Smooth muscle cell (in vitro differentiated cells): ENCODE results near the gene CIPC. TPM values are rescaled to one million over a fixed set of nuclear protein-coding genes. Genes with fewer than 3 reads are reported as not detected.

ENCODE experiments used
- DNase-seq: peaks from one replicate; lab custom pipeline; 2025; ENCODE audit not compliant: unreplicated experiment; lab: John Stamatoyannopoulos, UW
- H2AFZ ChIP-seq: fragments of 200-600 bp; sonication (generic); 2 replicates; pipeline ENCODE4 v1.6.0; 2016; ENCODE audit warnings: antibody characterized with exemption, low read depth, mild to moderate bottlenecking
- H3F3A ChIP-seq: fragments of 200-600 bp; sonication (generic); 2 replicates; pipeline ENCODE4 v1.6.0; 2017; ENCODE audit warnings: antibody characterized with exemption, low read depth
- H3K27ac ChIP-seq: fragments of 200-600 bp; sonication (generic); 2 replicates; pipeline ENCODE4 v1.5.1; 2016; ENCODE audit warnings: low read depth, mild to moderate bottlenecking
- H3K27me3 ChIP-seq: fragments of 200-600 bp; sonication (generic); 2 replicates; pipeline ENCODE4 v1.6.1; 2016; ENCODE audit warnings: low read depth, mild to moderate bottlenecking
- H3K36me3 ChIP-seq: fragments of 200-600 bp; sonication (generic); 2 replicates; pipeline ENCODE4 v1.5.1; 2016; ENCODE audit warnings: low read depth
- H3K4me1 ChIP-seq: fragments of 200-600 bp; sonication (generic); 2 replicates; pipeline ENCODE4 v1.5.1; 2016; ENCODE audit warnings: low read depth
- H3K4me2 ChIP-seq: fragments of 200-600 bp; sonication (generic); 2 replicates; pipeline ENCODE4 v1.6.0; 2016; ENCODE audit warnings: mild to moderate bottlenecking
- H3K4me3 ChIP-seq: fragments of 200-600 bp; sonication (generic); 2 replicates; pipeline ENCODE4 v1.5.1; 2016; ENCODE audit warnings: mild to moderate bottlenecking
- H3K79me2 ChIP-seq: fragments of 200-600 bp; sonication (generic); 2 replicates; pipeline ENCODE4 v1.6.0; 2016; ENCODE audit warnings: low read depth, mild to moderate bottlenecking
- H3K9ac ChIP-seq: fragments of 200-600 bp; sonication (generic); 2 replicates; pipeline ENCODE4 v1.6.0; 2016; ENCODE audit warnings: low read depth
- H3K9me3 ChIP-seq: fragments of 200-600 bp; sonication (generic); replicated peaks from 2 replicates; pipeline ENCODE4 v1.5.1; 2016; ENCODE audit warnings: low read depth
- H4K20me1 ChIP-seq: fragments of 200-600 bp; sonication (generic); 2 replicates; pipeline ENCODE4 v1.6.0; 2016; ENCODE audit warnings: low read depth
- CTCF ChIP-seq: fragments of 200-600 bp; sonication (generic); IDR thresholded peaks from 2 replicates; pipeline ENCODE4 v1.5.1; 2017; ENCODE audit warnings: borderline replicate concordance, mild to moderate bottlenecking, antibody characterized with exemption; ENCODE audit not compliant: insufficient read depth, poor library complexity, severe bottlenecking
- WGBS: methylation state at CpG from one replicate; pipeline ENCODE4 v1.1.7; 2016; ENCODE audit warnings: low lambda C conversion rate; 5-methylcytosine and 5-hydroxymethylcytosine counted together
- polyA plus RNA-seq: library from polyadenylated mRNA; unstranded; fragments of >200 nt; fragmentation: Nextera tagmentation; extraction: Ambion mirVana; gene quantifications from 2 replicates; pipeline ENCODE4 v1.2.1, GENCODE V29; 2016
- total RNA-seq: library from RNA; depleted of rRNA; stranded (reverse); fragments of >200 nt; gene quantifications from 2 replicates; pipeline ENCODE4 v1.2.3, GENCODE V29; 2014

Gene CIPC
- total and polyA plus RNA-seq, 2 experiments from 2014 or later = 3.6 to 15.1 TPM

- Histone ChIP-seq H3K36me3 (no peaks in the 10 kb centered on the region), H3K27me3 (peaks cover 69% of the 10 kb centered on the region), H3K9me3 (no peaks in the 10 kb centered on the region), H3F3A (no peaks in the 10 kb centered on the region), H3K4me3 (no peak overlapping the region), H3K9ac (no peak overlapping the region), H3K4me2 (peak overlapping the region; percentile 94), H4K20me1 (peaks cover 3% of the 10 kb centered on the region), H2AFZ (no peak overlapping the region), H3K79me2 (no peaks in the 10 kb centered on the region), H3K27ac (no peak overlapping the region), H3K4me1 (peaks cover 22% of the 10 kb centered on the region)
- DNase-seq = no peak
- TF ChIP-seq CTCF = peak; percentile 48
- WGBS = 11% methylated on average over 32 of the region's 52 CpGs
Measured at GRCh38 chr14:77139540-77140358, 41.7 kb downstream of the CIPC start.

DNA sequence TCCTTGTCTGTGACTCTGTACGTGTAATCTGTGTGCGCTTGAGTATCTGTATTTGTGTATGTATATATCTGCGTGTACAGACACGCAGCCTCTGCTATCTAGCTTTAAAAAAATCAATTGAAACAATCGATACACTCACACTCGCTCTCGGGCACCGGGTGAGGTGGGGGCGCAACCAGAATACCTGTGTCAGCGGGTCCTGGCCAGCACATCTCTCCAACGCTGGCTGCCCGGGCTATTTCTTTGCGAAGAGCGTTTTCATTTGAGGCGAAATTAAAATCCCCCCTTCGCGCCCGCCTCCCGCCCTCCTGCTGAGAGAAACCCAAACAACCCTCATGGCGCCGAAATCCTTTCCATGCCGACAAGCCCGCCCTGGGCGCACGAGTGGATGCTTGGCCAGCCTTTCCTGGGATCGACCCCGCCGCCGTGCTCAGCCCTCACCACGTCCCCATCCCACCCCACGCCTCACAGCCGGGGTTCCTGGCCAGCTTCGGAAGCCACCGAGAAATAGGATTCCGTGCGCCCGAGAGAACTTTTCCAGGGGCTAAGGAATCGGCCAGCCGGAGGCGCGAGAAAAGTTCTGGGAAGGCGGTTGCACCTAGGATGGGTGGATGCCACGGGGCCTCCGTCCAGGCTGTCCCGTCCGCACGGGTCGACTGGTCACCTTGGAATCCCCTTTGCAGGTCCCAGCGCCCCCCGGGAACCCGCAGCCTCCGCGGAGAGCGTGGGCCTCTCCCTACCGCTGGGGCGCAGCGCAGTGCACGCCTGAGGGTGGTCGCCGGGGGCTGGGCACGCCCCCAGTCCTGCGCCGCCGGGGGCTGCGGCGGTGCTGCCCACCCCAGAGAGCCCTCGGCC, 42.5 kb downstream of the CIPC start:
- H4K20me1 ChIP-seq = peaks cover 3% of the 10 kb centered on the region
- H3K79me2 ChIP-seq = no peaks in the 10 kb centered on the region
- H3K4me2 ChIP-seq = peak overlapping the region; percentile 94
- peak overlapping the region; percentile 50 for H3K4me3 ChIP-seq
- no peaks in the 10 kb centered on the region for H3K36me3 ChIP-seq
- H3K9ac ChIP-seq = no peak overlapping the region
- H3K27ac ChIP-seq = no peak overlapping the region
- 2% methylated on average over 66 of the region's 67 CpGs for WGBS
- H3F3A ChIP-seq = no peaks in the 10 kb centered on the region
- no peak overlapping the region for H2AFZ ChIP-seq
- peaks cover 22% of the 10 kb centered on the region for H3K4me1 ChIP-seq
- DNase-seq = no peak
- TF ChIP-seq CTCF = no peak
- H3K27me3 ChIP-seq = peaks cover 77% of the 10 kb centered on the region
- H3K9me3 ChIP-seq = no peaks in the 10 kb centered on the region

- Histone ChIP-seq H3K79me2 (no peaks in the 10 kb centered on the region), H3K4me1 (peaks cover 22% of the 10 kb centered on the region), H2AFZ (no peak within 1 kb of the TSS), H3K36me3 (no peaks in the 10 kb centered on the region), H3K27ac (no peak within 1 kb of the TSS), H3K27me3 (peaks cover 85% of the 10 kb centered on the region), H3F3A (no peaks in the 10 kb centered on the region), H3K4me3 (peak within 1 kb of the TSS; percentile 50), H3K9ac (no peak within 1 kb of the TSS), H4K20me1 (peaks cover 3% of the 10 kb centered on the region), H3K9me3 (no peaks in the 10 kb centered on the region), H3K4me2 (peak within 1 kb of the TSS; percentile 94)
- peak; percentile 19 for DNase-seq
- WGBS = 2% methylated on average over 62 of the region's 77 CpGs
- peak; percentile 39 for TF ChIP-seq CTCF
Measured at GRCh38 chr14:77141214-77142004, 43.4 kb downstream of the CIPC start, which contains the start of gene ZDHHC22. TSS of gene ZDHHC22 (minus strand) at chr14:77141791. CDS start at chr14:77139738, 2,053 bp downstream.
